ENCODE results near the gene SERPINB5.

DNA sequence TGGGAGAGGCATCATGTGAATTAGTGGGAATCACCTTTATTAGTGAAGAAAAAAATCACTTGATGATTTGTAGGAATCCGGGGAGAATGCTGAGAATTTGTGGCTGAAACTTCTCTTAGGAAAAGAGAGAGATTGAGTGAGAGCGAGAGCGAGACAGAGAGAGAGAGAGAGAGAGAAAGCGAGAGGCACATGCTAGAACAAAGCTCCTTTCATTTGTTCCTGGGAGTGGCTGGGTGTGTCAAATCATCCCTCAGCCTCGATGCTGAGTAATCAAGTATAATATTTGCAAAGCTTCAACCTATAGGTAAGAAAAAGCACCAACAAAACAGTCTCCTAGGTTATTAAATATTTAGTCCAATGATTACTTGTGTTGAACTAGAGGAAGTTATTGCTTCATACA, 4.4 kb upstream of the SERPINB5 start:
- TF ChIP-seq, protein P1, sequence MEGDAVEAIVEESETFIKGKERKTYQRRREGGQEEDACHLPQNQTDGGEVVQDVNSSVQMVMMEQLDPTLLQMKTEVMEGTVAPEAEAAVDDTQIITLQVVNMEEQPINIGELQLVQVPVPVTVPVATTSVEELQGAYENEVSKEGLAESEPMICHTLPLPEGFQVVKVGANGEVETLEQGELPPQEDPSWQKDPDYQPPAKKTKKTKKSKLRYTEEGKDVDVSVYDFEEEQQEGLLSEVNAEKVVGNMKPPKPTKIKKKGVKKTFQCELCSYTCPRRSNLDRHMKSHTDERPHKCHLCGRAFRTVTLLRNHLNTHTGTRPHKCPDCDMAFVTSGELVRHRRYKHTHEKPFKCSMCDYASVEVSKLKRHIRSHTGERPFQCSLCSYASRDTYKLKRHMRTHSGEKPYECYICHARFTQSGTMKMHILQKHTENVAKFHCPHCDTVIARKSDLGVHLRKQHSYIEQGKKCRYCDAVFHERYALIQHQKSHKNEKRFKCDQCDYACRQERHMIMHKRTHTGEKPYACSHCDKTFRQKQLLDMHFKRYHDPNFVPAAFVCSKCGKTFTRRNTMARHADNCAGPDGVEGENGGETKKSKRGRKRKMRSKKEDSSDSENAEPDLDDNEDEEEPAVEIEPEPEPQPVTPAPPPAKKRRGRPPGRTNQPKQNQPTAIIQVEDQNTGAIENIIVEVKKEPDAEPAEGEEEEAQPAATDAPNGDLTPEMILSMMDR (IDR thresholded peaks at IDR 0.05; ENCODE audit: low read length), result no peak
- no peak for TF ChIP-seq EZH2 (optimal IDR thresholded peaks at IDR 0.05; ENCODE audit: low read depth, low read length)

All from MM.1S (cell line).